Activated CD4-positive, alpha-beta T cell treated with anti-CD3 and anti-CD28 coated beads for 24 hours (primary cell): ENCODE results near the gene CHN1.

Experiments
- DNase-seq, 2 donors: peaks; one replicate each; pipeline ENCODE4 v3.0.0-alpha.2; 2020; ENCODE audit warnings: low read depth in 2 of 2

CHN1 gene

DNA sequence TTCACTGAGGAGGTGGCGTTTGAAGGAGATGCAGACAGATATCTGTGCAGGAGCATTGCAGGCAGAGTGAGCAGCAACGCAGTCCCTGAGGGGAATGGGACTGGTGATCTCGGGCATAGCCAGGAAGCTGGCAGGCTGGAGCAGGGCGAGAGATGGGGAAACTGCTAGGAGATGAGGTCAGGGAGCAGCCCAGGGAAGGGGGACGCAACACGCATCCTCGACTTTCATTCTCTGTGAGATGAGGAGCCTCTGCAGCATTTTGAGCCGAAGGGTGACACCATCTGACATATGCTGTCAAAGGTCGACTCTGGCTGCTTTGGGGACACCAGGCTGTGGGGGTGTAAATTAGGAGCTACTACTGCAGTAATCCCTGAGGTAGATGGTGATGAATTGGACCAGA is 236.6 kb downstream of the CHN1 start:
- no peak for DNase-seq

DNA sequence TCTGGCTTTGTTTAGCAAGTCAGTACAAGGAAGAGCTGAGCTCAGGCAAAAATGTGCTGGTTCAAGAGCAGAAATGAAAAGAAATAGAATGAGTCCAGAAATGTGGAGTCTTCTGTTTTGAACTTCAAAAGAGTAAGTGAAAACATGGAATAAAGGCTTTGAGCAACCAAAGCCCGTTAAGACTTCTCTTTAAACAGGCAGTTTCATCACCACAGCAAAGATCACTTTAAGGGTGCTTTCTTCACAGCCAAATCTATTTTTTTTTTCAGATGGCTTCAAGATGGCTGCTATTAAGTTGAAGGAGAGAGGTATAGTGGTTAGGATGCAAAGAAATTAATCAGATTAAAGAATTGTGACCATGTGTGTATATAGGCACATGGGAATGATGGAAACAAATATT is 238.9 kb downstream of the CHN1 start:
- DNase-seq: no peak

DNA sequence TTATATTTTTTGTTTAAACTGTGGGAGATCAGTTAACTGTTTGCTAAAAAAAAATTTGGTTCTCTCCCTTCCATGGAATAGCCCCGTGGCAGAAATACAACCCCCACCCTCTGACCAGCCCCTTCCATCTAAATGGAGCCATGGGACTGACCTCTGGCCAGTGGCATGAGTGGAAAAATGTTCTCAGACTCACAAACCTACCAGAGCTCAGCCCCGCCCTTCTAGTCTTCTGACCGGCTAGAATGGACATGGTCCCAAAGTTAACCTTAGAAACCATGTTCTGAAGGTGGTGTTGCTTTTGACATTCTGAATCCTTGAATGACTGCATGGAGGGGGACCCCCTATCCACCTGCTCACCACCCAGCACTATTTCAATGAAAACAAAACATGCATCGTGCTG is 239.6 kb downstream of the CHN1 start:
- no peak for DNase-seq

DNA sequence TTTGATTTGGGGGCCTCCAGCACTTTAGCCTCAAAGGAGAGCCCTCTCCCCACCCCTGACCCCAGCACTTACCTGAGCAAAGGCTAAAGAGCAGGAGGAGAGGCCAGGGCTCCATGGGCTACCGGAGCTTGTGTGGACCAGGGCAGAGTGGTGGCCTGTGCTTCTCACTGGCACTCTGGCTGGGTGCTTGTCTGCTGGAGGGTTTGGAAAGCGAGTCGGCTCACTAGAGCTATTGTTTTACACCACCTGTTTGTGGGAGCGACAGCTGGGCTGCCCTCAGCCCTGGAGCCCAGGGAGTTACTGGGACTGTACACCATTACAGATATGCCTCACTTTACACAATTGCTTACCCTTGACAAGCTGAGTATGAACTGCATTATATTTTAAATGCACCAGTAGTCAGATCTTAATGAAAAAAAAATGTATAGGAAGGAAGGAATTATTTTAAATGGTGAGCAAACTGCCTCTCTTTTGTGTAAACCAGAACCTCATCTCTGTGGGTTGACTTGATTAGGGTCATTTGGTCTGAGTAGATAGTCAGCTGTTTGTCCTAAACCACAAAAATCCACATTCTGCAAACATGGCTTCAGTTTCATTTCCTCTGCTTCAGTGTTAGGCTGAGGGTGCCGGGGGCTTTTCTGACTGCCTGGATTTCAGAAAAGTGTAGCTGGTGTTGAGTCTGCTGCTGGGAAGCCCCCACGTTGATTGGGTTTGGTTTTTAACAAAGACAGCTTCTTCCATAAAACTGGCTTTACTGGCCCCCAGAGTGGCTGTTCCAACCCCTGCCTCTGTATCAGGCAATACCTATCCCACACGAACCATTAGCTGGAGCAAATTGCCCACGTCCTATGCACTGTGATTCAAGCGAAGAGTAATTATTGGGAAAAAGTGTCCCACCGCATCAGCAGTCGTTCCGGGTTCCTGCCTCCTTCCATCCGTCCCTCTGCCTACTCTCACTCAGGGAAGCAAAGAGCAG is 240.6 kb downstream of the CHN1 start, which contains the start of gene CHRNA1:
Gene CHRNA1 (minus strand): TSS at position 193 of the 976 bp plus-strand sequence. CDS start 78 bp downstream, at position 115.
- DNase-seq: no peak

DNA sequence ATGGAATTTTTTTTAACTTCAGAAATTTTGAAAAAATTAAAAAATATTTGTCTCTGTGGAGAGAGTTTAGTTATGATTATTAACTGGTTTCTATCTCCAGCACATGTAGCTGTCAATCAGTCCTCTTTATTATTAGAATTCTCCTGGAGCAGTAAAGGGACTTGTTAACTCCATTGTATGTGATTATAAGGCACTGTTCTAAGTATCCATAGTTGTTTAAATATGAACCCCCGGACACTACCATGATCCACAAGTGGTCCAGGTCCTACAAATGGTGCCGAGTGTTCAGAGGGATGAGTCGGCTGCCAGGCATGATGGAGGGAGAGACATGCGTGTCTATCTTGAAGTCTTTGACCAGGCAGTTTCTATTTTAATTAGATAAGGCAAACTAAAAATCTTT is 241.4 kb downstream of the CHN1 start:
- DNase-seq: no peak

DNA sequence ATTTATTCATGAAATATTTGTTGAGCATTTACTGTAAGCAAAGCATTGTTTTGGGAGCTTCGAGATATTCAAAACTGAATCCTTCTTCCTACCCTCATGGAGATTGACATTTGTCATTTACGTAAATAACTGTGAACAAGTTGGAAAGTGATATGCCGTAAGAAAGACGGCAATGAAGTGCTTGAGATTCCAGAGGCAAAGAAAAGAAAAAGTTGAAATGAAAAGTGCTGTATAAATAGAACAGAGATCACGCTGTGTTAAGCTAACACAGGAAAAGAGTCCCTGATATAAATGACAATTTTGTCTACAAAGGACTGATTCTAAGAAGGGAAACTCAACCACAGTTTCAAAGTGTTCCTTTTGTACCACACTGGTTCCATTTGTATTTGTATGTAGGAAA is 242.7 kb downstream of the CHN1 start:
- no peak for DNase-seq

DNA sequence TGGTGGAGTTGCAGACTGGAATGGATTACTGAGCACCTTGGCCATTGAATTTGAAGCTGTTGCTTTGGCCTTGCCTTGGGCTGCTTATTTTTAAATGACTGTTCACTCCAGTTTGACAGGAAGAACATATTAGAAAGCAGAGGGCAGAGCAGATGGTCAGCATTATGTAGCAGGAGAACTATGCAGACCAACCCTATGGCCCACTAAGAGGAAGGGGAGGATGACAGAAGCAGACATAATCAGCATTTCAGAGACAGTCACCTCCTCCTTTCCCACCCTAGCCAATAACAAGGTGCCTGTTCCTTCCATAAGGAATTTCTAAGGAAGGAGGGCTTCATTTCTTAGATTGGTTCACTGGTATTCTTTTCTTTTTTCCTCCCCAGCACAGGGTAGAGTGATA is 243.3 kb downstream of the CHN1 start:
- no peak for DNase-seq

DNA sequence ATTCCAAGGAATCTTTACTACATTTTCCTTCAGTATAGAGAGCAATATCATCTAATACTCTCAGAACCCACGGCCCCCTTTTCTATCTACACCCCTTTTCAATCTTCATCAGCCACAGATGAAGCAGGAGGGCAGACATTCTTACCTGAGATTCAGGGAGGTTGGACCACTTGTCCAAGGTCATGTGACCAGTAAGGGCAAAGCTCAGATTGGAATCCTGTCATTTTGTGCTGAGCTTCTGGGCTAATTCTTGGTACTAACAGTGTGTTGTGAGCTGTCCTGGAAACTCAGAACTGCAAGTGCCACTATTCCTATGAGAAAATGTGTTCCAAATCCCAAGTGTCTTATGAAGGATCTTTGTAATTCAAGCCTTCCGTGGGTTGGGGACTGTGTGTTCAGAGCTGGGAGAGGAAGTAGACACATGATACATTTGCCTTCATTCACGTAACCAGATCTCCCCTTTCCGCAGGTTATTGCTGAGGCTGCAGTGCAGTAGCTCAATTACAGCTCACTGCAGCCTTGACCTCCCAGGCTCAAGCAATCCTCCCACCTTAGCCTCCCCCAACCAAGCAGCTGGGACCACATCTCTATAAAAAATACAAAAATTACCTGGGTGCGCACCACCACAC is 244.2 kb downstream of the CHN1 start:
- no peak for DNase-seq

DNA sequence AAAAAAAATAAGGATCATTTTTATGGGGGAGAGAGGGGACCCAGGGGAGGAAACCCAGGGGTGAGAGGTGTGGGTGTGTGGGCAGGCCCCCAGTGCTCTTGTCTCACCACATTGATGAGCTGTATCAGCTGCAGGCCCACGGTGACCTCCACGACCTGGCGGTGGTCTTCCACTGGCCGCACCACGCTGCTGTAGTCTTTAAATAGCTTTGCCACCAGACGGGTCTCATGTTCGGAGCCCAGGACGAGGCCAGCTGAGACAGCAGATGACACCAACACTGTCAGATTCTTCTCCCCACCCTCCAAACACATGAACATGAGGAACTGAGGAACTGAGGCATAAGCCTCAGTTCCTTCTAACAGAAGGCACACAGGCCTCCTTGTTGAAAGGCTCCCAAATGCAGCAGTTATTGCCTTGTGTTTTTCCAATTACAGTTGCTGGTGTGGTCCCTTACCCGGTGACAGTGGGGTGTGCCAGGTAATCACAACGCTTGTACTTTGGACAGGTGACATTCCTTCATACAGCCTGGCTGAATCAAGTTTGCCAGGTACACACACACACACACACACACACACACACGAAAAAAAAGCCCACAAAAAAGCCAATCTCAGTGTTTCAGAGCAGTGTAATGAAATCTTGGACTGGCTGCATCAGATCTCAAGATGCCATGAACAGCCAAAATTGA is 245.7 kb downstream of the CHN1 start:
- DNase-seq: no peak

DNA sequence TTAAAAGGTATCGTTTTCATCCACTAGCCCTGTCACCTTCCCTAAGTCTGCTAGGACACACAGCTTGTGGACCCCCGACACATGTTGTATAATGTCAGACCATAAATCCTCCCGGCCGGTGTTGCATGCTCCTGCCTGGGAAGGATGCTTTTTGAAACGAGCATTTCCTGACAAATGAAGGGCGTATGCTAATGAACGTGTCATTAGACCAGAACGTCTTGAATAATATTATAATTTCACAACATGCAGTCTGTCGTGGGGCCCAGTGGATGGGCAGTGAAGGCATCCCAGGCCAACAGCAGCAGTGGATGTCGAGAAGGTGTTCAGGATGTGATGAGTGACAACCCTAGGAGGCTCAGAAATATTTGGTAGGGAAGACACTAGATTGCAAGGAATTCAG is 248.4 kb downstream of the CHN1 start:
- no peak for DNase-seq

DNA sequence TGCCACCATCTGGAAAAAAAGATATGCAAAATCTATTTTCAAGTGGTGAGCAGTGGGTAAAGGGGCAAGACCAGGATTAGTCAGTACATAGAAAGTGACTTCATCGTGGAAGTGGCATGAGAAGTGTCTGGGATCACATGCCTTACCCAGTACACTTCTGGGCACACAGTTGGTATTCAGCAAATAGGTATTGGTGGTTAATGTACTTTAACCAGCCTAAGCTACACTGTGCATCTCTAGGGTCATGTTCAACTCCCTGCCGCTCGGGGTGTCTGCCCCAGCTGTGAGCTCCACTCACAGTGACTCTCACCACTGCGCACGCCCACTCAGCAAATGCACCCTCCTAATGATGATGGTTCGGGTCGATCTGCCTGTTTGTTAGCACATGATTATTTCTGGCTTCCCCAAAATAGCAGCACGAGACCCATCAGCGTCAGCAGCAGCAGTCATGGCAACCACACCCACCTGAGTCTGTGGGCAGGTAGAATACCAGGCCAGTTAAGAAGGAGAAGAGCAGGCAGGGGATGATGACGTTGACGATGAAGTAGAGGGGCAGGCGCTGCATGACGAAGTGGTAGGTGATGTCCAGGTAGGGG is 252.0 kb downstream of the CHN1 start:
- no peak for DNase-seq

DNA sequence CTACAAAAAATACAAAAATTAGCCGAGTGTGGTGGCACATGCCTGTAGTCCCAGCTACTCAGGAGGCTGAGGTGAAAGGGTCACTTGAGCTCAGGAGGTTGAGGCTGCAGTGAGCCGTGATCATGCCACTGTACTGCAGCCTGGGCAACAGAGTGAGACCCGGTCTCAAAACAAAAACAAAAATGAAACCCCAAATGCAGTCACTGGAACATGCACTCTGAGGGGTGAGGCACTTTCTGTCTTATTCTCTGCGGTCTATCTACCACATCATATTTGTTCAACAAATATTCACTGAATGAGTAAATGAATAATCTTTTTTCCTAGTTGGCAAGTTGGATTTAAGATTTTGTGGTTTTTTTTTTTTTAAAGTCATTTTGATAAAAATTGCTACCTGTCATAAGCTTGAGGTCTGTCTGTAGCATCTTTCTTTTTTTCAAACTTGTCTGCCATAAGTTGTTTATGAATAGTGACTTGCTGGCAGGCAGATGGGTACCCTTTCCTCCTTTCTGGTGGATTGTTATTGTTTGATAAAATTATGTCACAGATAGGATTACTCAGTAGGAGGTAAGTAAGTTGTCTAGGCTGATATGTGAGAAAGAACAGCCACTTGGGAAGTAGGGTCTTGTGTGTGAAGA is 252.7 kb downstream of the CHN1 start:
- no peak for DNase-seq

DNA sequence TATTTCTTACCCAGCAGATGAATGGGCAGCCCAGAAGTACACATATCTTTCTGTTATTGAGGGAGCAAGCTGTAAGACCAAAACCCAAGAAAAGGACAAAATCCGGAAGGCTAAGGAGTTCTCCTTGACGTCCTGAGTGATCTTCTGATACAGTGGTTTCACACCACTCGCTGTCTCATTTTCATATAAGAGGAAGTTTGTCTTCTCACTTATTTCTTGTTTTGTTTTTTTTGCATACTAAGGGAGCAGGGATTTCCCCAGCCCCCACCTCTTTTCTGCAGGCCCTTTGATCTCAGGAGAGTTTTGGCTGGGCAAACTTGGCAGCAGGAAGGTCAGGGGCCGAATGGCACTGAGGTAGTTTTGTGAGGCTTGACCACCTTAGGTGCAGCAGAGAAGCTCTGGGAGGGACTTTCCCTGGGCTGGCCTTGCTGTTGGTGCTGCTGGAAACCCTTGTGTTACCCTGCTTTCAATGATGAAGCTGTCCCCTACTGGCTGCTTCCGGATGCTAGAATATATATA is 254.2 kb downstream of the CHN1 start:
- DNase-seq: no peak

DNA sequence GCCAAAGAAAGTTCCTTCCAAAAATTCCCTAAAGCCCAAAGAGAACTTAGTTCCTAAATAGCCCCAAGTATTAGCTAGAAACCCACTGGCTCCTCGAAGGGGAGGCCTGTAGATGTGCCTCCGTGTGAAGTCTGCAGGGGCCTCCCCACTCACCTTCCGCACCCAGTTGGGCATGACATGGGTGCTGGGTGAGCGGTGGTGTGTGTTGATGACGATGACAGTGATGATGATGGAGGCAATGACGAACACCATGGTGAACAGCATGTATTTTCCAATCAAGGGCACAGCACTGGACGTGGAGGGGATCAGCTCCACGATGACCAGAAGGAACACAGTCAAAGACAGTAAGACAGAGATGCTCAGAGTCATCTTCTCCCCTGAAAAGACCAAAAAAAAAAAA is 255.4 kb downstream of the CHN1 start:
- DNase-seq: no peak

DNA sequence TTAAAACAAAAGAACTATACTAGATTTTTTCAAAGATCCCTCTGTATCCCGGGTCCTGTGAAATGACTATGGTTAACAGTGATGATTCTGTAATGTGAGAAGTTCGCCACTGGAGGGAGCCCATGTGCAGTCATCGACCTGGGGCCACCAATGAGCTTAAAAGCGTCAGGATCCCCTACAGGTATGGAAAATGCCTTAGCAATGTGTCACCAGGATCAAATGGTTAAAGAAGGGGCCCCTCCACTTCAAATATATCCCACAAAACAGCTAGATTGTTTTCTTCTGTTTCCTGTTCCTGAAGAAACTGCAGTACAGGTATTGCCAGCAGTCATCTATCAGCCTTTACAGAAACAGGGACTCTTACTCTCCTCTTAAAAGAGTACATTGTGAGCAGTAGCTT is 256.2 kb downstream of the CHN1 start:
- DNase-seq: peak; percentile 62 to 71
